Ramos (cell line): ENCODE measurements around the gene MMP25.
"Not testable (repeated sequence)": the region's sequence is repeated elsewhere in the genome, so short reads cannot be mapped to it uniquely, and the experiment has no call there.

Source experiments
- in situ Hi-C: fragments of 300-500 bp; cut with MboI; formaldehyde crosslinking; loops from one replicate; pipeline ENCODE4 v1.14.3; 2022; ENCODE audit warnings: low sequenced_read_pairs; ENCODE audit not compliant: unreplicated experiment

The MMP25 gene

DNA sequence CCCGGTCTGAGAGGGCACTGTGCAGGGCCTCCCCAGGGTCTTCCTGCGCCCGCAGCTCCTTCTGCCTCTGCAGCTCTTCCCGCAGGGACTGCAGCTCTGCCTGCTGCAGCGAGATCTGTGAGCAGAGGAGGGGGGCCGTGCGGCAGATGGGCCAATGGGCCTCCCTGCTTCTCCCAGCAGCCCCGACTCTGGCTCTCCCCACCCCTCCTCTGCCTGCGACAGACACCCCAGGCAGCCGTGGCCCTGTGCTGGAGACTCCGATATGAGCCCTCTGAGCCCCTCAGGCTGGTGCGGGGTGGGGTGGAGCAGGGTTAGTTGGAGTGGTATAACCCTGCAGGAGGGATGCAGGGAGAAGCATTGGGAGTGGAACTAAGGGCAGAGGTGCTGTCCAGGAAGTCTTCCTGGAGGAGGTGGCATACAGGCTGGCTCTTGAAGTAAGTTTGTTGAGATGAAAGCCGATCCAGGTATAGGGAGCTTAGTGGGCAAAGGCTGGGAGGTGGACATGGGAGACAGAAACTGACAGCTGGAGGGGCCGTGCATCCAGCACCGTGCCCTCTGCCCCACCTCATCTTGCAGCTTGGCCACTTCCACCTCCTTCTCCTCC lies 17.5 kb upstream of the MMP25 start:
- in situ Hi-C loops, result no loop called here

DNA sequence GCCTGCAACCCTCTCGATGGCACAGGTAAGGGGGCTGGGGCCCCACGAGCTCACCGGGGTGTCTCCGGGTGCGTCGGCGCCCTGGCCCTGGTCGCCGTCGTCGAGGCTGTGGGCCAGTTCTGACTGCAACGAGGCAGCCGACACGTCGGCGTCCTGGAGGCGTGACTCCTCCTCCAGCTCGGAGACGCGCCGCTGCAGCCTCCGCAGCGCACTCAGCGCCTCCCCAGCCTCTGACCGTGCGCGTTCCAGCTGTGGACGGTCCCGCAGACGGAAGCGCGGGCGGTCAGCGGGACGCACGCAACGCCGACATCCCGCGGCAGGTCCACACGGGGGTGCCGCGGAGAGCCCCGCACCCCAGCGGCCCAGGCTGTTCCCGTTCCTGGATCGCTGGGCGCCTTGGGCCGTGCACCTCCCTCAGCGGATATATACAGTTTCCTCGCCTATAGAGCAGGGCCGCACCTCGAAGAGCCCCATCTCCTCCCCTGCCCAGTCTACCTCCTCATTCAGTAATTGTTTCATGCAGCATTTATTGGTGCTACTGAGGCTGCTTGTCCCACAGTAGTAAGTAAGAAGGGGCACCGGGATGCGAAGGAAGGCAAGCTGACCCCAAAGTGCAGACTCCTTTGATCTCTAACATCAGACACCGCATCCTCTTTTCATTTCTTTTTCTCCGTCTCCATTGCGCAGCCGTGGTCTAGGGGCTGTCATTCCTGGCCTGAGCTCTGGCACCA lies 16.7 kb upstream of the MMP25 start:
- in situ Hi-C loops, result no loop called here

DNA sequence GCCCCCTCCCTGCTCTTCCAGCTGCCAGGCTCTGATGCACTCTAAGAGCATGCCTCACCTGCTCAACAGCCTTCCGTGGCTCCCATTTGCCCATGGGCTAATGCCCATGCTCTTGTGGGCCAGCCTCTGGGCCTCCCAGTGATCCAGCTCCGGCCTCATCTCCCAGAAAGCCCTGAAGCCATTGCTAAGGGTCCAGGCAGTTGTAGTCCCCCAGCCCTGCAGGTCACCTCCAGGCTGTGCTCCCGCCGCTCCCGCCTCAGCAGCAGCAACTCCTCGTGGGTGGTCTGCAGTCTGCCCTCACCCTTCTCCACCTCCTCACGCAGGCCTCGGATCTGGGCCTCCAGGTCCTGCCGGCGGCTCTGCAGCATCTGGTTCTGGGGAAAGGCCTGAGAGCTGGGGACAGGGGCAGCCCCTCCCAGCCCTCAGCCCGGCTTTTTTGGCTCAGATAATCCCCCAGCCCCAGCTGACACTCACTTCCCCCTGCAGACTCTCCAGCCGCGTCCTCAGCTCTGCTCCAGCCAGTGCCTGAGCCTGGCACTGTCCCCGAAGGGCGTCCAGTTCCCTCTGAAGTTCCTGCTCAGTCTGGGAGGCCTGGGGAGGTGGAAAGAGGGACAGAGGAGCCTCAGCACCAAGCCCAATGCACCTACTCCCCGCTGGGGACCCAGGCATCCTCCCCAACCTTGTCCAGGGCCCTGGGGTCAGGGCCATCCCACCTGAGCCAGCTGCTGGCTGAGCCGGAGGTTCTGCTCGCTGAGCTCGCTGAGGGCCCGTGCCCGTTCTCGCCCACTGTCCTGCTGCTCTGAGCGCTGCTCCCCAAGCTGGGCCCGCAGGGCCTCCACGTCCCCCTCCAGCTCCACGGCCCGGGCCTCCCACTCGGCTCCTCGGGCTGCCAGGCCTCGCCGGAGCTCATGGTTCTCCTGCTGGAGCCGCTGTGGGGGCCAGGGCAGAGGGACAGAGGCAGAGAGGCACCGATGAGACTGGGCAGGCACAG lies 15.8 kb upstream of the MMP25 start:
- in situ Hi-C loops, result no loop called here

DNA sequence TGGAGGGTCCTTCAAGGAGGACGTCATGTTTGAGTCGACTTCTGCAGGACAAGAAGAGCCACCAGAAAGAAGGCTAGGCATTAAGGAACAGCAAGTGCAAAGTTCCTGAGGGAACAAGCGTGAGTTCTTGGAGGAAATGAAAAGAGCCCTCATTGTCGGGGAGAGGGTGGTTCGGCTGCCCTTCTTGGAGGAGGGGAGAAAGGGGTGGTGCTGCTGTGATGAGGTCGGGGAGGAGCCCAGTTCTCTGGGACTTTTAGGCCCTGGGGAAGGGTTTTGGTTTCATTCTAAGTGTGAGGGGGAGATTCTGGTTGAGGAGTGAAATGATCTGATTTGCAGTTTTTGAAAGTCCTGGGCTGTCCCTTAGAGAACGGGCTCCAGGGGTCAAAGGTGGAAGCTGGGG lies 13.7 kb upstream of the MMP25 start:
- in situ Hi-C loops, result no loop called here

DNA sequence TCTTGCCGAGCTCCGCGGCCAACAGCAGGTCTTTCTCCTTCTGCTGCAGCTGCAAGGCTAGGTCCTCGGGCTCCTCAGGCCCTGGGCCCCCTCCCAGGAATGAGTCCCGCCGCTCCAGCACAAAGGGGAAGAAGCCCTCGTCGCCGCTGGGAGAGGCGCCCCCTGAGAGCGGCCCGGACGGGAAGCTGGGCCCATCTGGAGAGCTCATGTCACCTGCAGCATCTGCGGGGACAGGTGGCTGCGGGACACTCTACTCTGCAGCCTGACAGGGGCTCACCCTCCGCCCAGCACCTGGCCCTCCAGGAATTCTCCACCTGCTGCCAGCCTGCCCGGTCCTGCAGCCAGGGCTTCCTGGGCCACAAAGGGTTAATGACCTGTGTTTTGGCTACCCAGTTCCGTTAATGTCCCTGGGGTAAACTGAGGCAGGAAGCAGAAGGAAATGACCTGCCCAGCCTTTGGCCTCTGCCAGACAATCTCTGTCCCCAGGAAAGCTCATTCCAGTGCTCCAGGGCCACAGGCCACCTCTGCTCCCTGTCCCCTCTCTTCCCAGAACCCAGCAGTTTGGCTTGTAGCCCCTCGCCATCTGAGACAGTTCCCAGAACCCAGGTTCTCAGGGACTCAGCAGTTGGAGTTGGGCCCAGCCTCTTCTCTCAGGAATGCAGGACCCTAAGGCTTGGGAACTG lies 10.9 kb upstream of the MMP25 start:
- in situ Hi-C loops, result no loop called here

DNA sequence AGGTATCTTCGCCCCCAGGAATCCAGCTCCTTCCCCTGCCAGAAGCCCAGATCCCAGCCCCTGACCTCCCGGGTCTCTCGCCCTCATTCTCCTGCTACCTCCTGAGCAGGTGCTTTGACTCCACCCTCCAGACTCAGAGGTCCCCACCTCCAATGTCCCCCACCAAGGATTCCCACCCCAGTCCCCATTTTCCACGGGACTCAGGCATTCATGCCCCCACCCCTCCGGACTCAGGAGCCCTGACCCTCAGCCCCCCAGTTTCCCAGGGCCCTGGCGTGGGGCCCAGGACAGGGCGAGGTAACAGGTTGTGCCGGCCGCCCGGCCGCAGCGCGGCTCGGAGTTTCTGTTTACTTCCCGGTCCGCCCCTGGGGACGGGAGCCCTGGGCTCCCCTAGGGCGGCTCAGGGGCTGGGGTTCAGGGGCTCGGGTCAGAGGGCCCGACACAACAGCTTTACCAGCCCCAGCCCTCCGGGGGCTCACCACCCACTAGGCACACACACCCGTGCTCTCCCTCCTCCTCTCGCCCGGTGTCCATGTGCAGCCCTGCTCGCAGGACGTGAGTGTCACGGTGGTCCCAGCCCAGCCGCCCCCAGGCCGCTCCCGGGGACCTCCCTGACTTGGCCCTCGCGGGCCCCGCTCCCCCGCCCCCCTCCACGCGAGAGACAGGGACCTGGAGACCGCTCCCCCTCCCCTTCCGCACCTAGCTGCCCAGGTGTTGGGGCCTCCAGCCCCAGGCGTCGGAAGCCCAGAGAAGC lies 10.2 kb upstream of the MMP25 start:
- in situ Hi-C loops, result no loop called here

DNA sequence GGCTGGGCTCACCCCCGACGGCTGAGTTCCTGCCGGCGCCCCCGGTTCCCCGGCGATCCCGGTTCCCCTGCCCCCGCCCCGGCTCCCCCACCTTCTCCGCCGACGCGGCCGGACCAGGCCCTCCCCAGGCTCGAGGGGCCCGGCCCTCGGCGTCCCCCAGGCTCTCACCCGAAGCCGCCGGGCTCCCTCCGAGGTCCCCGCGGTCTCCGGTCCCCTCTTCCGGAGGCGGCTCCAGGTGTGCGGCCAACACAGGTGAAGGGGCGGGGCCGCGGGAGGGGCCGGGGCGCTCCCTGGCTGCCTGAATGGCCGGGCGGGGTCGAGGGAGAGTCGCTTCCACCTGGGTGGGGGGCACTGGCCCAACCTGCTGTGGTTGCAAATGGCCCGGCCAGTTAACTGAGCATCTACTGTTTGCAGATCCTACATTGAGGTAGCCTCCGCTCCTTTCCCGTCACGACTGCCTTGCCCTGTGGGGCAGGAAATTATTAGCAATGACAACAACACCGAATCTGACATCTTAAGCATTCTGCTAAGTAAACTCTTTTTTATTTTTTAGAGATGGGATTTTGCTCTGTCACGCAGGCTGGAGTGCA lies 9.5 kb upstream of the MMP25 start, which contains the start of gene BICDL2:
BICDL2 (minus strand) TSS at position 219 of the 590 bp plus-strand sequence. CDS start 1,448 bp downstream, outside the sequence.
- in situ Hi-C loops, result no loop called here

DNA sequence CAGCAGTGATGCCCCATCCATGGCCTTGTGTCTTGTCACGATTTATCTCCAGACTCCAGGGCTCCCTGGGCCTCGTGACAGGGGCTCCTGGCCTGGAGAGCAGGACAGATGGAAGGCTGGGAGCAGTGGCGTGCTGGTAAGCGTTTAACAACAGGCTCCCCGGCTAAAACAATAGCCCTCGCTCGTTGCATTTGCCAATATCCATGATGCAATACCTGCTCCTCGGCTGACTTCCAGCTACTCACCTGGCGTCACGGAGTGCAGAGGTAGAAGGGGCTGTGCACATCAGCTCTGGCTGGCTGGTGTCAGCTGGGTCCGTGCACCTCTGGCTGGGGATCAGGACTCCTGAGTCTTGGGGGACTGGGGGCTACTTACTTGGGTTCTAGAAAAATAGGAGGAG lies 8.1 kb upstream of the MMP25 start:
- in situ Hi-C loops, result no loop called here

DNA sequence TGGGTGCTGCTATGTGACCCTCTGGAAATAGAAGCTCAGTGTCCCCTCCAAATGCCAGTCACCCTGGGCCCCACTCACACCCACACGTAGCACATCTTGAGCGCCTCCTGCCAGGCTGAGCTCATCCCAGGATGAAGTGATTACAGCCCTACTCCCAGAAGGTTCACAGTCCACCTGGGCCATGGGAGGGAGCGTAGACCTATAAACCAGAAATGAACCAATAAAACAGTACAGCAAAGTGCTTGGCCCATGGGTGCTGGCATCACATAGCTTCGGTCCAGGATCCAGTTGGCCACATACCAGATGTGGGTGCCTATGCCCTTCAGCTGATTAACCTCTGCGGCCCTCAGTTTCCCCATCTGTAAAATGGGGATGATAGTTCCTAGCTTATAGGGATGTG lies 7.5 kb upstream of the MMP25 start:
- in situ Hi-C loops, result no loop called here

DNA sequence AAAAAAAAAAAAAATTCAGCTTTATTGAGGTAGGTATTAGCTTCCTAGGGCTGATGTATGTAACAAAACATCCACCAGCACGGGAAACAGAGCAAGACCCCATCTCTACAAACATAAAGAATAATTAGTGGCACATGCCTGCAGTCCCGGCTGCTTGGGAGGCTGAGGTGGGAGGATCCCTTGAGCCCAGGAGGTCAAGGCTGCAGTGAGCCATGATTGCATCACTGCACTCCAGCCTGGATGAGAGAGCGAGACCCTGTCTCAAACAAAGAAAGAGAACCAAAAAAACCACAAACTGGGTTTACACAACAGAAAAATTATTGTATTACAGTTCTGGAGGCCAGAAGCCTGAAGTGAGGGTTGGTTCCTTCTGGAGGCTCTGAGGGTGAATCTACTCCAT lies 4.0 kb upstream of the MMP25 start:
- in situ Hi-C loops, result no loop called here

DNA sequence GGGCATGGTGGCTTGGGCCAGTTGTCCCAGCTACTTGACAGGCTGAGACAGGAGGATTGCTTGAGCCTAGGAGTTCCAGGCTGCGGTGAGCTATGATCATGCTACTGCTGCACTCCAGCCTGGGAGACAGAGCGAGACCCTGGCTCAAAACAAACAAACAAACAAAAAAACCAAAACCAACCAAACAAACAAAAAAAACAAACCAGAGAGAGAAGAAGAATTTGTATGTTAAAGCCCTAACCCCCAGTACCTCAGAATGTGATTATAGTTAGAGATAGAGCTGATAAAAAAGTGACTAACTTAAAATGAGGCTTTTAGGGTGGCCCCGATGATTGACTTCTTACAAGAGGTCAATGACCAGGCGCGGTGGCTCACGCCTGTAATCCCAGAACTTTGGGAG lies 1.7 kb upstream of the MMP25 start:
- in situ Hi-C loops, result no loop called here

DNA sequence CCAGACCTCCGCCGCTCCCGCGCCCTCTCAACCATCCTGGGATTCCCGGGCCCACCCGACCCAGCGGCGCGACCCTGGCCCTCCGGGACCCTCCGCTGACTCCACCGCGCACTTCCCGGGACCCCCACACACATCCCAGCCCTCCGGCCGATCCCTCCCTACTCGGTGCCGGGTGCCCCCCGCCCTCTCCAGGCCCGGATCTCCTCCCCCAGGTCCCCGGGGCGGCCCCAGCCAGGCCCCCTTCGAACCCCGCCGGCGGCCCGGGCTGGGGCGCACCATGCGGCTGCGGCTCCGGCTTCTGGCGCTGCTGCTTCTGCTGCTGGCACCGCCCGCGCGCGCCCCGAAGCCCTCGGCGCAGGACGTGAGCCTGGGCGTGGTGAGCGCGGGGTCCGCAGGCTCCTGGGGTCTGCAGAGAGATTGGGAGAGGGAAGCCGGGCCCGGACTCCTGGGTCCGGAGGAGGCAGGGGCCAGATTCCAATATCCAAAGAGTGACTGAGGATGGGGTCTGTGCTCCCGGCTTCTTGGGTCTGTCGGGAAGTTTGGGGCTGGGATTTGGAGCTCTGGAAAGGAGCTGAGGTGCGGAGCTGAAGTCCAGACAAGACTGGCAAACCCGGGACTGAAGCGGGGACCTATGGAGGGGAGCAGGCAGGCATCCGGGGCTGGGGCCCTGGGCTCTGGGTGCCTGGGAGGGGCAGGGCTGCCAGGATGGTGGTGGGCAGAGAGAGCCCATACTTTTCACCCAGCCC lies 453 bp downstream of the MMP25 start:
- in situ Hi-C loops, result no loop called here

DNA sequence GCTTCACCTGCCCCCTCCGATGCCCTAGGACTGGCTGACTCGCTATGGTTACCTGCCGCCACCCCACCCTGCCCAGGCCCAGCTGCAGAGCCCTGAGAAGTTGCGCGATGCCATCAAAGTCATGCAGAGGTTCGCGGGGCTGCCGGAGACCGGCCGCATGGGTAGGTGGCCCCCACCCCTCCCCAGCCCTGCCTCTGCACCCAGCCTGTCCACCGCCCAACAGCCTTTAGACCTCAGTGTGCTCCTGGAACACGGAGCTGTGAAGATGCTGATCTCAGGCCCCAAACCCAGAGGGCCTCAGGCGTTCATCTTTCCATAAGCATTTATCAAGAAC lies 993 bp downstream of the MMP25 start:
- in situ Hi-C loops, result no loop called here

DNA sequence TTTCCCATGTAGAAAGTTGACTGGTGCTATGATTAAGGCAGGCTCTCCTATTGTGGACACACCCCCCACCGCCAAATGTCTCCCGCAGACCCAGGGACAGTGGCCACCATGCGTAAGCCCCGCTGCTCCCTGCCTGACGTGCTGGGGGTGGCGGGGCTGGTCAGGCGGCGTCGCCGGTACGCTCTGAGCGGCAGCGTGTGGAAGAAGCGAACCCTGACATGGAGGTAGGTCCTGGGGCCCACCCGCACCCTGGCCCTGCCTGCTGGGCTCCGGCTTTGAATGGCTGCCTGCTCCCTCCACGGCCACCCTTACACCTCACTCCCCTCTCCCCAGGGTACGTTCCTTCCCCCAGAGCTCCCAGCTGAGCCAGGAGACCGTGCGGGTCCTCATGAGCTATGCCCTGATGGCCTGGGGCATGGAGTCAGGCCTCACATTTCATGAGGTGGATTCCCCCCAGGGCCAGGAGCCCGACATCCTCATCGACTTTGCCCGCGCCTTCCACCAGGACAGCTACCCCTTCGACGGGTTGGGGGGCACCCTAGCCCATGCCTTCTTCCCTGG lies 3.6 kb downstream of the MMP25 start:
- in situ Hi-C loops, result no loop called here

DNA sequence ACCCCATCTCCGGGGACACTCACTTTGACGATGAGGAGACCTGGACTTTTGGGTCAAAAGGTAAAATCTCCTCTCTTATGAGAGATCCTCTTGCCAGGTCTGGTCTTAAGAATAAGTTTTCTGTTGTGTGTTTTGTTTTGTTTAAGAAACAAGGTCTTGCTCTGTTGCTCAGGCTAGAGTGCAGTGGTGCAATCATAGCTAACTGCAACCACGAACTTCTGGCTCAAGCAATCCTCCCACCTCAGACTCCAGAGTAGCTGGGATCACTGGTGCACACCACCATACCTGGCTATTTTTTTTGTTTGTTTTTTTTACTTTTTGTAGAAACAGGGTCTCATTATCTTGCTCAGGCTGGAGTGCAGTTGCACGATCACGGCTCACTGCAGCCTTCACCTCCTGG lies 4.1 kb downstream of the MMP25 start:
- in situ Hi-C loops, result no loop called here

DNA sequence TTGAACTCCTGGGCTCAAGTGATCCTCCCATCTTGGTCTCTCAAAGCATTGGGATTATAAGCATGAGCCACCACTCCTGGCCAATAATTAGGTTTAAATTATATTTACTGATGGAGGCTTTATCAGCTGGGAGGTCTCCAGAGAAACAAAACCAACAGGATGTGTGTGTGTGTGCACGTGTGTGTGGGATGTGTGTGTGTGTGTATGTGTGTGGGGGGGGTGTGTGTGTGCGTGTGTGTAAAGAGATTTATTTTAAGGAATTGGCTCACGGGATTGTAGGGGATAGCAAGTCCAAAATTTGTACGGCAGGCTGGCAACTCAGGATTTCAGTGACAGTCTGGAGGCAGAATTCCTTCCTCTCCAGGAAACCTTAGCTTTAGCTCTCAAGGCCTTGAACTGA lies 4.6 kb downstream of the MMP25 start:
- in situ Hi-C loops, result no loop called here

DNA sequence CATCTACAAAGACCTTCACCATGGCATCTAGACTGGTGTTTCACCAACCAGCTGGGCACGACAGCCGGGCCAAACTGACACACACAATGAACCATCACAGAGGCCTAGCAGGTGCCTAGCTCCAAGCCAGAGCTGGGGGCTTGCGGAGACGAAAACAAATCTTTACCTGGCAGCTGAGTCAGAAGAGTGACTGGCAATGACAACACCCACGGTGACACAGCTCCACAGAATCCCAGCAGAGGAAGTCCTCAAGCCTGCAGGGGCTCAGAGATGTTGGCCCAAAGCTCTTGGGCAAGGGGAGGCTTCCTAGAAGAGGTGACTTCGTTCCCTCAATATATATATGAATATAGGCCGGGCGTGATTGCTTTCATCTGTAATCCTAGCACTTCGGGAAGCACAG lies 5.1 kb downstream of the MMP25 start:
- in situ Hi-C loops, result no loop called here

DNA sequence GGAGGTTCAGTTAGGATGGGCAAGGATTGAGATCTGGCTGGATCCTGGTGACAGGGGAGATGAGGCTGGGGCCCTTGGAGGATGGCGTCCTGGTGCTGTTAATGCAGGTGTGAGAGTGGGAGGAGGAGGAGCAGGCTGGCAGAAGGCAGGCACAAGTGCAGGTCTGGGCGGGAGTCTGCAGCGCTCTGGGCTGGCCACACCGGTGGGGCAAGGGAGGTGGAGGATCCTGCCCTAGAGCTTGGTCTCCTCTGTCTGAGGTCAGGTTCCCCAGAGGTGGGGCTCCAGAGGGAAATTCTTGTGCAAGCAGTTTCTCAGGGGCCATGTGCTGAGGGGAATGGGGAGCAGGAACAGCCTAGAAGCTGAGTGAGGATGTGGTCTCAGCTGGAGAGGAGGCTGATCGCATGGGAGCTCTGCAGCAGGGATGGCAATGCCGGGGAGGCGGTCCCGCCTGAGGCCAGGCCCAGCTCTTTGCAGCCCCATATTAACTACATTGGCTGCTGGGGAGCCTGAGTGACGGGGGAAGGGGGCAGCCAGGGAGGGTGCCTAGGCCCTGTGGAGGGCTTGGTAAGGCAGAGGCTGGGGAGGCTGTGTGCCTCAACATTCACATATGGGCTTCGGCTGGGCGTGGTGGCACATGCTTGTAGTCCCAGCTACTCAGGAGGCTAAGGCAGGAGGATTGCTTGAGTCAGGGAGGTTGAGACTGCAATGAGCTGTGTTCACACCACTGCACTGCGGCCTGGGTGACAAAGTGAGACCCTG lies 6.4 kb downstream of the MMP25 start:
- in situ Hi-C loops, result not testable (repeated sequence)
